Measurements from ENCODE around the gene MUC5AC. TPM values are rescaled to one million over a fixed set of nuclear protein-coding genes. Genes with fewer than 3 reads are reported as not detected.

The MUC5AC gene
- total and polyA plus RNA-seq, 10 donors: under 0.01 TPM; not detected in 8

DNA sequence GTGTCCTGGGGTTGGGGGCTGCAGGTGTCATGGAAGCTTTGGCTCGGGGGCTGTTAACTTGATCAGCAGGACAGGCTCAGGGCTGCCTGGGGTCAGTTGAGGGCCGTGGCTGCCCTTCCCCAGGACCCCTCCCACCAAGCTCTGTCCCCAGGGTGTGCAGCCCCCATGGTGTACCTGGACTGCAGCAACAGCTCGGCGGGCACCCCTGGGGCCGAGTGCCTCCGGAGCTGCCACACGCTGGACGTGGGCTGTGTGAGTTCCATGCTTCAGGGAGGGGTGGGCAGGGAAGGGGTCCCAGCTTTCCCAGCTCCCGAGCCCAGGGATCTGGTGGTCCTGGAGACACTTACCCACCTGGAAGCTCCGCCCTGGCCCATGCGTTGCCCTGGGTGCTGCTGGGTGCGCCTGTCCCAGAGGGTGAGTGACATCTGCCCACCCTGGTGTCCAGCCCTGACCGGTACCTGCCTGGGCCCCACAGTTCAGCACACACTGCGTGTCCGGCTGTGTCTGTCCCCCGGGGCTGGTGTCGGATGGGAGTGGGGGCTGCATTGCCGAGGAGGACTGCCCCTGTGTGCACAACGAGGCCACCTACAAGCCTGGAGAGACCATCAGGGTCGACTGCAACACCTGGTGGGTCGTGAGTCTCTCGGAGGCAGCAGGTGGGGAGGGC is 76.4 kb downstream of the MUC5AC start:
- intact Hi-C loops (cut with DNase I; ENCODE audit: low total_unique reads): no loop called here
- no peak overlapping the region for H3K4me3 ChIP-seq
- no peaks in the 10 kb centered on the region for H3K4me1 ChIP-seq
- H3K27ac ChIP-seq: no peak overlapping the region
- H3K27me3 ChIP-seq (replicated peaks in 1 of 7): peaks cover 0 to 37% (median 0%) of the 10 kb centered on the region in 7 donors
- DNase-seq: peak; percentile 62
- no peak for TF ChIP-seq POLR2A (IDR thresholded peaks at IDR 0.05)
- H3K9me3 ChIP-seq: no peaks in the 10 kb centered on the region
- no peaks in the 10 kb centered on the region for H3K36me3 ChIP-seq
- 58 to 80% (median 74%) methylated on average over 1 to 22 of the region's 22 CpGs for WGBS, 5 donors

- Histone ChIP-seq H3K27ac (no peak overlapping the region), H3K4me1 (no peaks in the 10 kb centered on the region), H3K4me3 (no peak overlapping the region), H3K9me3 (no peaks in the 10 kb centered on the region), H3K36me3 (no peaks in the 10 kb centered on the region), H3K27me3 (replicated peaks in 1 of 7) (peaks cover 0 to 31% (median 0%) of the 10 kb centered on the region in 7 donors)
- peak; percentile 67 for DNase-seq
- TF ChIP-seq, protein P1, sequence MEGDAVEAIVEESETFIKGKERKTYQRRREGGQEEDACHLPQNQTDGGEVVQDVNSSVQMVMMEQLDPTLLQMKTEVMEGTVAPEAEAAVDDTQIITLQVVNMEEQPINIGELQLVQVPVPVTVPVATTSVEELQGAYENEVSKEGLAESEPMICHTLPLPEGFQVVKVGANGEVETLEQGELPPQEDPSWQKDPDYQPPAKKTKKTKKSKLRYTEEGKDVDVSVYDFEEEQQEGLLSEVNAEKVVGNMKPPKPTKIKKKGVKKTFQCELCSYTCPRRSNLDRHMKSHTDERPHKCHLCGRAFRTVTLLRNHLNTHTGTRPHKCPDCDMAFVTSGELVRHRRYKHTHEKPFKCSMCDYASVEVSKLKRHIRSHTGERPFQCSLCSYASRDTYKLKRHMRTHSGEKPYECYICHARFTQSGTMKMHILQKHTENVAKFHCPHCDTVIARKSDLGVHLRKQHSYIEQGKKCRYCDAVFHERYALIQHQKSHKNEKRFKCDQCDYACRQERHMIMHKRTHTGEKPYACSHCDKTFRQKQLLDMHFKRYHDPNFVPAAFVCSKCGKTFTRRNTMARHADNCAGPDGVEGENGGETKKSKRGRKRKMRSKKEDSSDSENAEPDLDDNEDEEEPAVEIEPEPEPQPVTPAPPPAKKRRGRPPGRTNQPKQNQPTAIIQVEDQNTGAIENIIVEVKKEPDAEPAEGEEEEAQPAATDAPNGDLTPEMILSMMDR (IDR thresholded peaks at IDR 0.05 in 8 of 11, conservative IDR thresholded peaks at IDR 0.05 in 3 of 11): no peak
- 72 to 90% (median 85%) methylated on average over 11 to 23 of the region's 23 CpGs for WGBS, 5 donors
- intact Hi-C loops (cut with DNase I; ENCODE audit: low total_unique reads): no loop called here
These were observed 77.1 kb downstream of the MUC5AC start for GRCh38 chr11:1234771-1235305.

GRCh38 chr11:1235306-1235900 is 77.7 kb downstream of the MUC5AC start:
- H3K4me1 ChIP-seq: no peaks in the 10 kb centered on the region
- H3K27me3 ChIP-seq (replicated peaks in 1 of 7): peaks cover 0 to 25% (median 0%) of the 10 kb centered on the region in 7 donors
- no peak overlapping the region for H3K4me3 ChIP-seq
- peak; percentile 62 for DNase-seq
- intact Hi-C loops (cut with DNase I; ENCODE audit: low total_unique reads): no loop called here
- TF ChIP-seq, protein P1 (IDR thresholded peaks at IDR 0.05 in 8 of 11, conservative IDR thresholded peaks at IDR 0.05 in 3 of 11): no peak
- TF ChIP-seq POLR2AphosphoS5 (IDR thresholded peaks at IDR 0.05): no peak
- TF ChIP-seq POLR2A (IDR thresholded peaks at IDR 0.05): no peak
- no peak overlapping the region for H3K27ac ChIP-seq
- WGBS, 5 donors: 75 to 77% (median 76%) methylated on average over 20 to 23 of the region's 23 CpGs
- H3K9me3 ChIP-seq: no peaks in the 10 kb centered on the region
- no peaks in the 10 kb centered on the region for H3K36me3 ChIP-seq

- no peak overlapping the region for H3K4me3 ChIP-seq
- no peaks in the 10 kb centered on the region for H3K4me1 ChIP-seq
- H3K27ac ChIP-seq: no peak overlapping the region
- no peaks in the 10 kb centered on the region for H3K36me3 ChIP-seq
- intact Hi-C loops (cut with DNase I; ENCODE audit: low total_unique reads): no loop called here
- 68 to 87% (median 80%) methylated on average over 10 to 16 of the region's 16 CpGs for WGBS, 5 donors
- H3K27me3 ChIP-seq (replicated peaks in 1 of 7): peaks cover 0 to 20% (median 0%) of the 10 kb centered on the region in 7 donors
- no peaks in the 10 kb centered on the region for H3K9me3 ChIP-seq
- TF ChIP-seq, protein P1 (IDR thresholded peaks at IDR 0.05 in 8 of 11, conservative IDR thresholded peaks at IDR 0.05 in 3 of 11): no peak
- TF ChIP-seq POLR2A (IDR thresholded peaks at IDR 0.05) (no peak), POLR2AphosphoS5 (IDR thresholded peaks at IDR 0.05) (no peak)
- DNase-seq: peak; percentile 70
These were observed 78.2 kb downstream of the MUC5AC start for GRCh38 chr11:1235901-1236315.
